ENCODE measurements around the gene BAD. TPM values are rescaled to one million over a fixed set of nuclear protein-coding genes. Genes with fewer than 3 reads are reported as not detected.

BAD gene
- total RNA-seq, 1 donor from 2014 or later, result 47.0 TPM

- no peak overlapping the region for H3K27ac Mint-ChIP-seq (ENCODE audit: unreplicated experiment)
These were observed 46.9 kb downstream of the BAD start for GRCh38 chr11:64237484-64237951.

GRCh38 chr11:64235437-64236161 is 48.9 kb downstream of the BAD start:
- DNase-seq, result no peak
- peaks cover 21% of the 10 kb centered on the region for H3K27me3 Mint-ChIP-seq (ENCODE audit: unreplicated experiment)
- H3K36me3 Mint-ChIP-seq (ENCODE audit: unreplicated experiment), result no peaks in the 10 kb centered on the region
- H3K9me3 Mint-ChIP-seq (ENCODE audit: unreplicated experiment), result peaks cover 4% of the 10 kb centered on the region
- peak overlapping the region; percentile 76 for H3K4me3 Mint-ChIP-seq (ENCODE audit: unreplicated experiment)
- H3K27ac Mint-ChIP-seq (ENCODE audit: unreplicated experiment), result peak overlapping the region; percentile 33
- no peak for TF ChIP-seq CTCF (IDR thresholded peaks at IDR 0.05; ENCODE audit: partially characterized antibody, unreplicated experiment)
- peaks cover 1% of the 10 kb centered on the region for H3K4me1 Mint-ChIP-seq (ENCODE audit: low read depth, unreplicated experiment)

More at GRCh38 chr11:64237484-64237951, 46.9 kb downstream of the BAD start:
- no peak for DNase-seq
- peaks cover 1% of the 10 kb centered on the region for H3K9me3 Mint-ChIP-seq (ENCODE audit: unreplicated experiment)
- H3K4me3 Mint-ChIP-seq (ENCODE audit: unreplicated experiment), result no peak overlapping the region
- H3K36me3 Mint-ChIP-seq (ENCODE audit: unreplicated experiment), result no peaks in the 10 kb centered on the region
- peaks cover 1% of the 10 kb centered on the region for H3K4me1 Mint-ChIP-seq (ENCODE audit: low read depth, unreplicated experiment)
- TF ChIP-seq CTCF (IDR thresholded peaks at IDR 0.05; ENCODE audit: partially characterized antibody, unreplicated experiment), result no peak
- H3K27me3 Mint-ChIP-seq (ENCODE audit: unreplicated experiment), result peaks cover 15% of the 10 kb centered on the region

DNA sequence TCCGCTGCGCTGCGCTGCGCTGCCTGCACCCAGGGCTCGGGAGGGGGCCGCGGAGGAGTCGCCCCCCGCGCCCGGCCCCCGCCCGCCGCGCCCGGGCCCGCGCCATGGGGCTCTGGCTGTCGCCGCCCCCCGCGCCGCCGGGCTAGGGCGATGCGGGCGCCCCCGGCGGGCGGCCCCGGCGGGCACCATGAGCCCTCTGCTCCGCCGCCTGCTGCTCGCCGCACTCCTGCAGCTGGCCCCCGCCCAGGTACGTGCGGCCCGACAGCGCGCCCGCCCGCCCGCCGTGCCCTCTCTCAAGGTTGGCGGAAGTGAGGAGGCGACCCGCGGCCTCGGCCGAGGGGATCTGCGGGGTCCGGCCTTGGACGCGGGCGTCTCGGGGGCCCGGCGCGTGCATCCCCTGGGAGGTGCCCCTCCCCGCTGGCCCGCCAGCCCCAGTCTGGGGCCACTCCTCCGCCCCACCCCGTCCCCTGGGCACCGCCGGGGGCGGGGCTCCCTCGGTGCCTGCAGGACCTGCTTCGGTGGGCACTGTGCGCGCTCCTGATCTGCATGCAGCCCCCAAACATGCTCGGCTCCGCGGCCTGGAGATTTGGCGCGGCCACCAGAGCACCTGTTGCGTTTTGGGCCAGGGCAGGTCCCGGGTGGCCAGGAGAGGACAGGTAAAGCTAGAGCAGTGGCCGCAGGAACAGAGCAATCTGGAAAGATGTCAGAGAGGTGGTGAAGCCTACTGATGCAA is 49.7 kb downstream of the BAD start:
- Mint-ChIP-seq H3K9me3 (ENCODE audit: unreplicated experiment) (peaks cover 4% of the 10 kb centered on the region), H3K36me3 (ENCODE audit: unreplicated experiment) (no peaks in the 10 kb centered on the region), H3K27me3 (ENCODE audit: unreplicated experiment) (peaks cover 17% of the 10 kb centered on the region), H3K4me1 (ENCODE audit: low read depth, unreplicated experiment) (no peaks in the 10 kb centered on the region), H3K4me3 (ENCODE audit: unreplicated experiment) (peak overlapping the region; percentile 76), H3K27ac (ENCODE audit: unreplicated experiment) (no peak overlapping the region)
- no peak for TF ChIP-seq CTCF (IDR thresholded peaks at IDR 0.05; ENCODE audit: partially characterized antibody, unreplicated experiment)
- no peak for DNase-seq

DNA sequence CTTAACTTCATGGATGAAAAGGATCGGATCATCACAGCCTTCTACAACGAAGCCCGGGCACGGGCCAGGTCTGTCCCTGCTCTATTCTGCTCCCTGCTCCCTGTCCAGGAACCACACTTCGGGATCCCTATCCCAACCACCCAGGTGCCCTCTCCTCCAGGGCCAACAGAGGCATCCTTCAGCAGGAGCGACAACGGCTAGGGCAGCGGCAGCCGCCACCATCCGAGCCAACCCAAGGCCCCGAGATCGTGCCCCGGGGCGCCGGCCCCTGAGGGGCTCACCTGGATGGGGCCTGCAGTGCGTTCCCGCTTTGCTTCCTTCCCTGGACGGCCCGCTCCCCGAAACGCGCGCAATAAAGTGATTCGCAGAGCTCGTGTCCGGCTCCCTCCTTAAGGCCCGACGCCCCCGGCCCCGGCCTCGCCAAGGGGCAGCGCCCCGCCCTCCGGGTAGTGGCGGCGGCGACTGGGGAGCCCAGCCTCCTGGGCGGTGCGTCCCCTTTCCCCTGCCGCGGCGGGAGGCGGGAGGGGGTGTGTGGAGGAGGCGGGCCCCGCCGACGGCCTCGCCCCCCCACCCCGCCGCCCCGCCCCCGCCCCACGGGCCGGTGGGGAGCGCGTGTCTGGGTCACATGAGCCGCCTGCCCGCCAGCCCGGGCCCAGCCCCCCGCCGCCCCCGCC is 50.4 kb downstream of the BAD start, which contains the start of gene VEGFB:
Gene VEGFB (plus strand): TSS at position 672 of the 674 bp plus-strand sequence. CDS start 250 bp downstream, outside the sequence.
- peak within 1 kb of the TSS; percentile 33 for H3K27ac Mint-ChIP-seq (ENCODE audit: unreplicated experiment)
- H3K36me3 Mint-ChIP-seq (ENCODE audit: unreplicated experiment), result no peaks in the 10 kb centered on the region
- H3K27me3 Mint-ChIP-seq (ENCODE audit: unreplicated experiment), result peaks cover 17% of the 10 kb centered on the region
- H3K4me1 Mint-ChIP-seq (ENCODE audit: low read depth, unreplicated experiment), result no peaks in the 10 kb centered on the region
- peaks cover 4% of the 10 kb centered on the region for H3K9me3 Mint-ChIP-seq (ENCODE audit: unreplicated experiment)
- DNase-seq, result no peak
- no peak for TF ChIP-seq CTCF (IDR thresholded peaks at IDR 0.05; ENCODE audit: partially characterized antibody, unreplicated experiment)
- H3K4me3 Mint-ChIP-seq (ENCODE audit: unreplicated experiment), result peak within 1 kb of the TSS; percentile 76
